ENCODE measurements around the gene KCNJ12.
"Not testable (repeated sequence)": the region's sequence is repeated elsewhere in the genome, so short reads cannot be mapped to it uniquely, and the experiment has no call there.

- not testable (repeated sequence) for TF ChIP-seq POLR2A, CTCF (IDR thresholded peaks at IDR 0.05)
Measured at GRCh38 chr17:21341279-21341678, 34.9 kb upstream of the KCNJ12 start.

Data from Peyer's patch (tissue), 4 donors.